ENCODE measurements around the gene GDF2. TPM values are rescaled to one million over a fixed set of nuclear protein-coding genes. Genes with fewer than 3 reads are reported as not detected.
A peak's percentile ranks its signal among the peaks of the same experiment; 100 is the strongest.

The GDF2 gene
- total RNA-seq, 1 donor from 2014 or later = not detected

DNA sequence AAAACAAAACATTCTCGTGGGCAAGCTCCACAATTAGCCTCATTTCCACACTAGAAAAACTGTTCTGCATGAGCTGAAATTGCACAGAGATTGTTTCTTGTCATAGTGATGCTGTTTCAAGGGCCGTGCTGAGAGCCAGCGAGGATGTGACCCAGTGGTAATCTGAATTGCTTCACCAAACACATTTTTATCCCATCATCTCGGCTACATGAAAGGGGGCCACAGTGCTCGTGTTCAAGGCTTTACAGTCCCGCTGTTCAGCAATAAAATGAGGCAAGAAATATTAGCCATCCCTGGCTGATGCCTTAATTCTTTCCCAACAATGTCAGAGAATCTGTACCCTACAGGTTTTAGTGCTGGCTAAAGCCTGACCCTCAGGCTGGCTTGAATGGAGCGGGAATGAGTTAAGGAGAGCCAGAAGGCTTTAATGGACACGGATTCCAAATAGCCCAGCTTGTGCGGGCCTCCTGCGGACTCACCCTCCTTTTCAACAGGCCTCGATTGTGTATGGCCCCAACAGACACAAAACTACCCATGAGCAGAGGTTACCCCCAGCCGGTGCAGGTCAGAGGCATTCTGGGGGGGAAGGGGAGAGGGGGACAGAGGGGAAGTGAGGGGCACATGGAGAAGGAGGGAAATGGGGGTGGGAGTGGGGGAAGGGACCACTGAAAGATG lies 24.3 kb upstream of the GDF2 start:
- peaks cover 28% of the 10 kb centered on the region for H3K27me3 ChIP-seq (ENCODE audit: low read depth)
- intact Hi-C loops (cut with DNase I) = no loop called here
- H3K4me3 ChIP-seq = no peak overlapping the region
- H3K9me3 ChIP-seq = no peaks in the 10 kb centered on the region
- ATAC-seq = no peak
- TF ChIP-seq, protein P1, sequence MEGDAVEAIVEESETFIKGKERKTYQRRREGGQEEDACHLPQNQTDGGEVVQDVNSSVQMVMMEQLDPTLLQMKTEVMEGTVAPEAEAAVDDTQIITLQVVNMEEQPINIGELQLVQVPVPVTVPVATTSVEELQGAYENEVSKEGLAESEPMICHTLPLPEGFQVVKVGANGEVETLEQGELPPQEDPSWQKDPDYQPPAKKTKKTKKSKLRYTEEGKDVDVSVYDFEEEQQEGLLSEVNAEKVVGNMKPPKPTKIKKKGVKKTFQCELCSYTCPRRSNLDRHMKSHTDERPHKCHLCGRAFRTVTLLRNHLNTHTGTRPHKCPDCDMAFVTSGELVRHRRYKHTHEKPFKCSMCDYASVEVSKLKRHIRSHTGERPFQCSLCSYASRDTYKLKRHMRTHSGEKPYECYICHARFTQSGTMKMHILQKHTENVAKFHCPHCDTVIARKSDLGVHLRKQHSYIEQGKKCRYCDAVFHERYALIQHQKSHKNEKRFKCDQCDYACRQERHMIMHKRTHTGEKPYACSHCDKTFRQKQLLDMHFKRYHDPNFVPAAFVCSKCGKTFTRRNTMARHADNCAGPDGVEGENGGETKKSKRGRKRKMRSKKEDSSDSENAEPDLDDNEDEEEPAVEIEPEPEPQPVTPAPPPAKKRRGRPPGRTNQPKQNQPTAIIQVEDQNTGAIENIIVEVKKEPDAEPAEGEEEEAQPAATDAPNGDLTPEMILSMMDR (IDR thresholded peaks at IDR 0.05) = no peak
- no peaks in the 10 kb centered on the region for H3K4me1 ChIP-seq
- no peaks in the 10 kb centered on the region for H3K36me3 ChIP-seq
- no peak overlapping the region for H3K27ac ChIP-seq
- no peak for DNase-seq

DNA sequence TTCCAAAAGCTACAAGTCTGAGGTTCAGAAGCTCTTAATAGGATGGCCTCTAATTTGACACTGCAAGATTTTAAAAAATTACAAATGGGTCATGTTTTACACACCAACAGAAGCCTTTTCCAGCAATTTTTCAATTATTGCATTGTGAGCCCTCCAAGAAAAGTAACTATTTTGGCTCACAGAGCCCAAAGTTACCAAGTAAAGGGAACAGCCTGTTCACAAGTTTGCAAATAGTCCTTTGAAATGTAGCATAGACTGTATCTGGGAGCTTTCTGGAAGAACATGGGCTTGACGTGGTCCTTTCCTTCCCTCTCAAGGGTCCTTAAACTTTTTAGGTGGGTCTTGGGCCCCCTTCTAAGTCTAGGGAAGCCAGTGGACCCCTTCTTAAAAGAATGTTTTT lies 23.5 kb upstream of the GDF2 start:
- H3K27ac ChIP-seq = no peak overlapping the region
- intact Hi-C loops (cut with DNase I) = no loop called here
- TF ChIP-seq, protein P1 (IDR thresholded peaks at IDR 0.05) = no peak
- H3K4me1 ChIP-seq = no peaks in the 10 kb centered on the region
- H3K4me3 ChIP-seq = no peak overlapping the region
- H3K27me3 ChIP-seq (ENCODE audit: low read depth) = peaks cover 28% of the 10 kb centered on the region
- ATAC-seq = no peak
- no peak for DNase-seq
- no peaks in the 10 kb centered on the region for H3K9me3 ChIP-seq
- H3K36me3 ChIP-seq = no peaks in the 10 kb centered on the region

- intact Hi-C loops (cut with DNase I) = no loop called here
- H3K4me3 ChIP-seq = peak within 1 kb of the TSS; percentile 52
Measured at GRCh38 chr10:47299611-47300428, 22.4 kb upstream of the GDF2 start, which contains the start of gene GDF10. Gene GDF10, plus strand, starts transcription at chr10:47300197. Its CDS starts 455 bp downstream, at chr10:47300652.

DNA sequence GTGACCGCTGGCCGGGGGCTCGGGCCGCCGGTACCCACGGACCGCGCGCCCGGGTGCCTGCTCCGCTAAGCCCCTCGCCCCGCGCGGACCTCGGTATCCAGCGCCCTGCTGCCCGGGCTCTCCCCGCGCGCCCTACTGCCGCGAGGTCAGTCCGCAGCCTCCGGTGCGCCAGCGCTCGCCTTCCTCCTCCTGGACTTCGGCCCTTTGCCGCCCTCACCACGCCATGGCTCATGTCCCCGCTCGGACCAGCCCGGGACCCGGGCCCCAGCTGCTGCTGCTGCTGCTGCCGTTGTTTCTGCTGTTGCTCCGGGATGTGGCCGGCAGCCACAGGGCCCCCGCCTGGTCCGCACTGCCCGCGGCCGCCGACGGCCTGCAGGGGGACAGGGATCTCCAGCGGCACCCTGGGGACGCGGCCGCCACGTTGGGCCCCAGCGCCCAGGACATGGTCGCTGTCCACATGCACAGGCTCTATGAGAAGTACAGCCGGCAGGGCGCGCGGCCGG lies 21.8 kb upstream of the GDF2 start:
- Histone ChIP-seq H3K27ac (peak overlapping the region; percentile 36), H3K9me3 (no peaks in the 10 kb centered on the region), H3K27me3 (ENCODE audit: low read depth) (peaks cover 28% of the 10 kb centered on the region), H3K4me3 (peak overlapping the region; percentile 52), H3K36me3 (no peaks in the 10 kb centered on the region), H3K4me1 (no peaks in the 10 kb centered on the region)
- intact Hi-C loops (cut with DNase I) = no loop called here
- no peak for DNase-seq
- ATAC-seq = peak; percentile 15 to 41
- TF ChIP-seq, protein P1 (IDR thresholded peaks at IDR 0.05) = peak; percentile 8

More at GRCh38 chr10:47299611-47300428, 22.4 kb upstream of the GDF2 start, which contains the start of gene GDF10:
- ATAC-seq (peak; percentile 16 to 18), DNase-seq (no peak)
- Histone ChIP-seq H3K9me3 (no peaks in the 10 kb centered on the region), H3K36me3 (no peaks in the 10 kb centered on the region), H3K27me3 (ENCODE audit: low read depth) (peaks cover 28% of the 10 kb centered on the region), H3K4me1 (no peaks in the 10 kb centered on the region), H3K27ac (peak within 1 kb of the TSS; percentile 36)
- TF ChIP-seq, protein P1 (IDR thresholded peaks at IDR 0.05) = no peak

DNA sequence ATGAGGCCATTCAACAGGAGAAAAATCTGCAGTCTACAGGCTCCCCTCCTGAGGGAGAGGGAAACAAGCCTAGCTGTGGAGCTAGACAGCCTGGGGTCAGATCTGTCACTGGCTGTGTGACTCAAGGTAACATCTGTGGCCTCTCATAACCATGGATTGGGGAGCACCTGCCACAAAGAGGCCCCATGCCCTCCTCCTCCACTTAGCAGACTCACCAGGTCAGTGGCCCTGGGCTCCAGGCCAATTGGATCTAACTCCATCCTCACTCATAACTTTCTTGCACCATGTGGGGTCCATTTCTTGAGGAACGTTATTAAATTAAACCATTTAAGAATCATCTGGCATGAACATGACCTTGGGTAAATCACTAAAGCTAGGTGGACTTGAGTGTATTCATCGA lies 20.4 kb upstream of the GDF2 start:
- H3K9me3 ChIP-seq = no peaks in the 10 kb centered on the region
- peaks cover 28% of the 10 kb centered on the region for H3K27me3 ChIP-seq (ENCODE audit: low read depth)
- TF ChIP-seq, protein P1 (IDR thresholded peaks at IDR 0.05) = no peak
- H3K36me3 ChIP-seq = no peaks in the 10 kb centered on the region
- peak overlapping the region; percentile 52 for H3K4me3 ChIP-seq
- DNase-seq = no peak
- H3K4me1 ChIP-seq = no peaks in the 10 kb centered on the region
- no peak for ATAC-seq
- H3K27ac ChIP-seq = no peak overlapping the region
- intact Hi-C loops (cut with DNase I) = no loop called here
